ENCODE results near the gene SST.

DNA sequence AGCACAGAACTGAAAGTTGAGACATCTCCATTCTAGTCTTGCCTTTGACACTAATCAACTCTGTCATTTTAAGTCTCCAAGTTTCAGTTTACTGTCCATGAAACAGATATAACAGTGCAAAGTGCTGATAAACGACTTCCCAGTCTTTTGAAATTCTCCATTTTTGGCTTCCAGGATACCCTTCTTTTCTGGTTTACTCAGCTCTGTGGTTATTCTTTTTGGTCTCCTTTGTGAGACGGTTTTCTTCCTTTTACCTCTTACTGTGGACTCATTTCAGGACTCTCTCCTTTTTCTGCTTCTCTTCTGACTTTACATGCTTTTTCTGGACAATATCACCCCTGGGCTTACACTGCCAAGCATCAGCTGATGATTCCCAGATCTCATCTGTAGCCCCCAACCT, 18.9 kb downstream of the SST start:
- TF ChIP-seq, protein P1, sequence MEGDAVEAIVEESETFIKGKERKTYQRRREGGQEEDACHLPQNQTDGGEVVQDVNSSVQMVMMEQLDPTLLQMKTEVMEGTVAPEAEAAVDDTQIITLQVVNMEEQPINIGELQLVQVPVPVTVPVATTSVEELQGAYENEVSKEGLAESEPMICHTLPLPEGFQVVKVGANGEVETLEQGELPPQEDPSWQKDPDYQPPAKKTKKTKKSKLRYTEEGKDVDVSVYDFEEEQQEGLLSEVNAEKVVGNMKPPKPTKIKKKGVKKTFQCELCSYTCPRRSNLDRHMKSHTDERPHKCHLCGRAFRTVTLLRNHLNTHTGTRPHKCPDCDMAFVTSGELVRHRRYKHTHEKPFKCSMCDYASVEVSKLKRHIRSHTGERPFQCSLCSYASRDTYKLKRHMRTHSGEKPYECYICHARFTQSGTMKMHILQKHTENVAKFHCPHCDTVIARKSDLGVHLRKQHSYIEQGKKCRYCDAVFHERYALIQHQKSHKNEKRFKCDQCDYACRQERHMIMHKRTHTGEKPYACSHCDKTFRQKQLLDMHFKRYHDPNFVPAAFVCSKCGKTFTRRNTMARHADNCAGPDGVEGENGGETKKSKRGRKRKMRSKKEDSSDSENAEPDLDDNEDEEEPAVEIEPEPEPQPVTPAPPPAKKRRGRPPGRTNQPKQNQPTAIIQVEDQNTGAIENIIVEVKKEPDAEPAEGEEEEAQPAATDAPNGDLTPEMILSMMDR (IDR thresholded peaks at IDR 0.05) = no peak
- no peak for TF ChIP-seq POLR2A (IDR thresholded peaks at IDR 0.05)

Measured in uterus (tissue), 2 donors.